Small intestine (tissue), 7 donors: Measurements from ENCODE around the gene ZNF175. TPM values are rescaled to one million over a fixed set of nuclear protein-coding genes. Genes with fewer than 3 reads are reported as not detected.

Experiments used
- DNase-seq, 2 donors: peaks; one replicate each; pipeline versions ENCODE4 v3.0.0 to v3.0.0-alpha.2; 2013
- FAIRE-seq: peaks from 2 replicates; lab custom pipeline; 2012; peaks lifted over from hg19 to GRCh38; lab: Jason Lieb, UNC
- H3K27ac ChIP-seq, 3 donors: one replicate each; pipeline ENCODE4 v1.5.1; 2013; ENCODE audit warnings: low read length in 2 of 3, mild to moderate bottlenecking in 2 of 3, control low read depth in 1 of 3, inconsistent platforms in 1 of 3, low read depth in 1 of 3, moderate library complexity in 1 of 3
- H3K27me3 ChIP-seq, 3 donors: one replicate each; pipeline ENCODE4 v1.6.1; 2013; ENCODE audit warnings: low read length in 3 of 3, inconsistent platforms in 1 of 3; ENCODE audit not compliant: control insufficient read depth in 3 of 3, insufficient read depth in 3 of 3
- H3K36me3 ChIP-seq, 3 donors: one replicate each; pipeline ENCODE4 v1.6.1; 2013; ENCODE audit warnings: low read length in 3 of 3, inconsistent platforms in 1 of 3, low read depth in 1 of 3, mild to moderate bottlenecking in 1 of 3, moderate library complexity in 1 of 3; ENCODE audit not compliant: control insufficient read depth in 3 of 3, insufficient read depth in 2 of 3
- H3K4me1 ChIP-seq, 3 donors: one replicate each; pipeline ENCODE4 v1.6.1; 2013; ENCODE audit warnings: low read length in 2 of 3, inconsistent platforms in 1 of 3, low read depth in 1 of 3, mild to moderate bottlenecking in 1 of 3, moderate library complexity in 1 of 3; ENCODE audit not compliant: control insufficient read depth in 3 of 3, insufficient read depth in 2 of 3
- H3K4me3 ChIP-seq, 3 donors: one replicate each; pipeline ENCODE4 v1.5.1; 2013; ENCODE audit warnings: low read length in 3 of 3, control low read depth in 1 of 3, inconsistent platforms in 1 of 3, low read depth in 1 of 3, mild to moderate bottlenecking in 1 of 3, moderate library complexity in 1 of 3
- H3K9me3 ChIP-seq, 2 donors: one replicate each; pipeline ENCODE4 v1.6.1; 2013; ENCODE audit warnings: low read depth in 1 of 2, low read length in 1 of 2; ENCODE audit not compliant: control insufficient read depth in 2 of 2, insufficient read depth in 1 of 2
- WGBS, 3 donors: extraction: QIAGEN DNeasy Blood & Tissue Kit; methylation state at CpG; one replicate each; pipeline ENCODE4 v1.1.7; 2013; 5-methylcytosine and 5-hydroxymethylcytosine counted together
- polyA plus RNA-seq, 4 donors: library from polyadenylated mRNA; stranded (reverse) in 3 of 4; unstranded in 1 of 4; fragments of 200-250 nt in 3 of 4; fragments of 120-200 nt in 1 of 4; gene quantifications; one replicate each; pipeline versions ENCODE4 v1.2.1 to v1.2.3, GENCODE V29; 2013
- donor health status: healthy with polysubstance abuse.
- donor health status: control.
- donor health status: control.
- donor health status: Bipolar disorder and iron deficiency.
- donor health status: healthy.

ZNF175 gene
- polyA plus RNA-seq, 4 donors, result 1.6 to 8.9 (median 2.2) TPM

GRCh38 chr19:51568456-51568855, 2.6 kb upstream of the ZNF175 start:
- no peak for FAIRE-seq
- H3K27me3 ChIP-seq, result peaks cover 0 to 9% (median 8%) of the 10 kb centered on the region in 3 donors
- 87 to 89% (median 88%) methylated on average over 1 of the region's 1 CpG for WGBS, 3 donors

GRCh38 chr19:51571599-51571998, 516 bp downstream of the ZNF175 start:
- H3K27ac ChIP-seq, result no peak overlapping the region
- peak overlapping the region; percentile 67 to 85 (median 70) for H3K4me3 ChIP-seq
- WGBS, 3 donors, result 6 to 16% (median 9%) methylated on average over 8 of the region's 8 CpGs
- peaks cover 0 to 9% (median 7%) of the 10 kb centered on the region in 3 donors for H3K36me3 ChIP-seq
- peaks cover 0 to 9% (median 7%) of the 10 kb centered on the region in 3 donors for H3K4me1 ChIP-seq
- DNase-seq (no peak), FAIRE-seq (no peak)
- H3K9me3 ChIP-seq, result no peaks in the 10 kb centered on the region
- peaks cover 0 to 2% (median 0%) of the 10 kb centered on the region in 3 donors for H3K27me3 ChIP-seq

More at GRCh38 chr19:51568456-51568855, 2.6 kb upstream of the ZNF175 start:
- peaks cover 0 to 4% (median 3%) of the 10 kb centered on the region in 3 donors for H3K36me3 ChIP-seq
- no peak overlapping the region for H3K27ac ChIP-seq
- no peaks in the 10 kb centered on the region for H3K9me3 ChIP-seq
- DNase-seq, result no peak
- peaks cover 0 to 9% (median 7%) of the 10 kb centered on the region in 3 donors for H3K4me1 ChIP-seq
- no peak overlapping the region for H3K4me3 ChIP-seq

- no peaks in the 10 kb centered on the region for H3K9me3 ChIP-seq
- peaks cover 0 to 2% (median 0%) of the 10 kb centered on the region in 3 donors for H3K27me3 ChIP-seq
- H3K4me1 ChIP-seq, result peaks cover 0 to 9% (median 7%) of the 10 kb centered on the region in 3 donors
- peaks cover 0 to 9% (median 7%) of the 10 kb centered on the region in 3 donors for H3K36me3 ChIP-seq
- 60 to 71% (median 66%) methylated on average over 3 of the region's 3 CpGs for WGBS, 3 donors
- H3K4me3 ChIP-seq, result peak overlapping the region in 1 of 3 donors; percentile 85
- FAIRE-seq, result no peak
- DNase-seq, result no peak
- H3K27ac ChIP-seq, result no peak overlapping the region
These were observed 1.3 kb downstream of the ZNF175 start for GRCh38 chr19:51572410-51572809.

GRCh38 chr19:51572908-51573307, 1.8 kb downstream of the ZNF175 start:
- WGBS, 3 donors, result 96 to 100% (median 98%) methylated on average over 4 of the region's 4 CpGs
- Histone ChIP-seq H3K9me3 (no peaks in the 10 kb centered on the region), H3K27ac (no peak overlapping the region), H3K4me3 (no peak overlapping the region), H3K27me3 (no peaks in the 10 kb centered on the region), H3K36me3 (peaks cover 0 to 9% (median 7%) of the 10 kb centered on the region in 3 donors), H3K4me1 (peaks cover 0 to 9% (median 7%) of the 10 kb centered on the region in 3 donors)
- no peak for FAIRE-seq
- DNase-seq, result no peak

- WGBS, 3 donors, result 95 to 100% (median 98%) methylated on average over 3 of the region's 3 CpGs
These were observed 2.2 kb downstream of the ZNF175 start for GRCh38 chr19:51573331-51573730.

GRCh38 chr19:51576850-51577249, 5.8 kb downstream of the ZNF175 start:
- Histone ChIP-seq H3K4me1 (peaks cover 0 to 6% (median 5%) of the 10 kb centered on the region in 3 donors), H3K36me3 (peaks cover 0 to 16% (median 14%) of the 10 kb centered on the region in 3 donors), H3K9me3 (no peaks in the 10 kb centered on the region), H3K4me3 (no peak overlapping the region), H3K27ac (no peak overlapping the region), H3K27me3 (no peaks in the 10 kb centered on the region)
- DNase-seq (no peak), FAIRE-seq (no peak)
- 87 to 94% (median 92%) methylated on average over 6 of the region's 6 CpGs for WGBS, 3 donors

More at GRCh38 chr19:51573331-51573730, 2.2 kb downstream of the ZNF175 start:
- no peaks in the 10 kb centered on the region for H3K27me3 ChIP-seq
- peaks cover 0 to 9% (median 8%) of the 10 kb centered on the region in 3 donors for H3K36me3 ChIP-seq
- no peaks in the 10 kb centered on the region for H3K9me3 ChIP-seq
- H3K27ac ChIP-seq, result no peak overlapping the region
- H3K4me3 ChIP-seq, result no peak overlapping the region
- no peak for DNase-seq
- H3K4me1 ChIP-seq, result peaks cover 0 to 9% (median 7%) of the 10 kb centered on the region in 3 donors
- no peak for FAIRE-seq

- DNase-seq (no peak), FAIRE-seq (no peak)
- peaks cover 2 to 18% of the 10 kb centered on the region in 2 donors for H3K9me3 ChIP-seq
- H3K27ac ChIP-seq, result no peak overlapping the region
- H3K36me3 ChIP-seq, result peaks cover 8 to 32% (median 12%) of the 10 kb centered on the region in 3 donors
- WGBS, 3 donors, result 92 to 95% (median 93%) methylated on average over 1 of the region's 1 CpG
- no peak overlapping the region for H3K4me3 ChIP-seq
- H3K27me3 ChIP-seq, result no peaks in the 10 kb centered on the region
- H3K4me1 ChIP-seq, result no peaks in the 10 kb centered on the region
These were observed 15.1 kb downstream of the ZNF175 start for GRCh38 chr19:51586103-51586728.

GRCh38 chr19:51586799-51587198, 15.7 kb downstream of the ZNF175 start:
- no peaks in the 10 kb centered on the region for H3K27me3 ChIP-seq
- no peak overlapping the region for H3K4me3 ChIP-seq
- H3K9me3 ChIP-seq, result peaks cover 2 to 18% of the 10 kb centered on the region in 2 donors
- H3K36me3 ChIP-seq, result peaks cover 4 to 28% (median 12%) of the 10 kb centered on the region in 3 donors
- no peaks in the 10 kb centered on the region for H3K4me1 ChIP-seq
- H3K27ac ChIP-seq, result no peak overlapping the region
- DNase-seq (no peak), FAIRE-seq (no peak)
- 91 to 94% (median 92%) methylated on average over 4 of the region's 4 CpGs for WGBS, 3 donors
